H9 (cell line): ENCODE measurements around the gene WSCD2. TPM values are rescaled to one million over a fixed set of nuclear protein-coding genes. Genes with fewer than 3 reads are reported as not detected.

ENCODE experiments used
- DNase-seq: peaks from one replicate; pipeline ENCODE4 v3.0.0-alpha.2; 2017
- H2AFZ ChIP-seq: one replicate; pipeline ENCODE4 v1.6.1; 2013; ENCODE audit warnings: mild to moderate bottlenecking, low read length, control low read depth, moderate library complexity
- H2AK5ac ChIP-seq: 2 replicates; pipeline ENCODE4 v1.6.1; 2013; ENCODE audit warnings: low read length, control low read depth, mixed read lengths; ENCODE audit not compliant: insufficient read length
- H2BK120ac ChIP-seq: one replicate; pipeline ENCODE4 v1.6.1; 2013; ENCODE audit warnings: low read depth, mild to moderate bottlenecking, low read length, control low read depth, inconsistent platforms; ENCODE audit not compliant: poor library complexity, severe bottlenecking
- H2BK12ac ChIP-seq: 2 replicates; pipeline ENCODE4 v1.6.1; 2013; ENCODE audit warnings: low read length, control low read depth, mixed read lengths, low read depth; ENCODE audit not compliant: insufficient read length
- H2BK15ac ChIP-seq: 2 replicates; pipeline ENCODE4 v1.6.1; 2013; ENCODE audit warnings: low read depth, low read length, control low read depth
- H2BK20ac ChIP-seq: one replicate; pipeline ENCODE4 v1.6.1; 2013; ENCODE audit warnings: low read depth, mild to moderate bottlenecking, low read length, control low read depth, inconsistent platforms; ENCODE audit not compliant: poor library complexity, severe bottlenecking
- H2BK5ac ChIP-seq: 2 replicates; pipeline ENCODE4 v1.6.1; 2013; ENCODE audit warnings: low read length, control low read depth, mixed read lengths; ENCODE audit not compliant: insufficient read length
- H3K14ac ChIP-seq: 2 replicates; pipeline ENCODE4 v1.6.1; 2013; ENCODE audit warnings: low read length, control low read depth; ENCODE audit not compliant: insufficient read depth
- H3K18ac ChIP-seq: 2 replicates; pipeline ENCODE4 v1.6.1; 2013; ENCODE audit warnings: low read depth, mild to moderate bottlenecking, mixed read lengths, low read length, control low read depth; ENCODE audit not compliant: insufficient read length
- H3K23ac ChIP-seq: 2 replicates; pipeline ENCODE4 v1.6.1; 2013; ENCODE audit warnings: low read length, control low read depth, mixed read lengths, low read depth; ENCODE audit not compliant: insufficient read length
- H3K23me2 ChIP-seq: 2 replicates; pipeline ENCODE4 v1.6.1; 2013; ENCODE audit warnings: low read depth, mild to moderate bottlenecking, mixed read lengths, low read length, control low read depth; ENCODE audit not compliant: insufficient read length, poor library complexity, severe bottlenecking
- H3K27ac ChIP-seq: 2 replicates; pipeline ENCODE4 v1.5.1; 2013; ENCODE audit warnings: low read length, control low read depth, mixed read lengths, low read depth; ENCODE audit not compliant: insufficient read length
- H3K27me3 ChIP-seq: 2 replicates; pipeline ENCODE4 v1.6.1; 2013; ENCODE audit warnings: low read length, control low read depth, inconsistent platforms; ENCODE audit not compliant: insufficient read depth
- H3K4ac ChIP-seq: 2 replicates; pipeline ENCODE4 v1.6.1; 2013; ENCODE audit warnings: low read depth, mild to moderate bottlenecking, control low read depth, inconsistent platforms, low read length, moderate library complexity
- H3K4me1 ChIP-seq: 2 replicates; pipeline ENCODE4 v1.6.1; 2013; ENCODE audit warnings: low read length, control low read depth, inconsistent platforms; ENCODE audit not compliant: insufficient read depth
- H3K4me2 ChIP-seq: 2 replicates; pipeline ENCODE4 v1.6.1; 2013; ENCODE audit warnings: low read length, control low read depth, mixed read lengths; ENCODE audit not compliant: insufficient read length, insufficient read depth
- H3K56ac ChIP-seq: 2 replicates; pipeline ENCODE4 v1.6.1; 2013; ENCODE audit warnings: low read depth, mild to moderate bottlenecking, mixed read lengths, low read length, control low read depth; ENCODE audit not compliant: insufficient read length
- H3K79me1 ChIP-seq: 2 replicates; pipeline ENCODE4 v1.6.1; 2013; ENCODE audit warnings: low read depth, mild to moderate bottlenecking, moderate library complexity, low read length, control low read depth, inconsistent platforms; ENCODE audit not compliant: insufficient read depth, poor library complexity, severe bottlenecking
- H3K79me2 ChIP-seq: 2 replicates; pipeline ENCODE4 v1.6.1; 2013; ENCODE audit warnings: low read length, control low read depth, inconsistent platforms; ENCODE audit not compliant: insufficient read depth
- H3K9ac ChIP-seq: 2 replicates; pipeline ENCODE4 v1.6.1; 2013; ENCODE audit warnings: low read length, control low read depth, mixed read lengths; ENCODE audit not compliant: insufficient read length; ENCODE audit errors: extremely low read depth
- H3K9me3 ChIP-seq: one replicate; pipeline ENCODE4 v1.6.1; 2013; ENCODE audit warnings: low read depth, low read length, inconsistent platforms; ENCODE audit not compliant: control insufficient read depth
- H3T11ph ChIP-seq: one replicate; pipeline ENCODE4 v1.6.1; 2013; ENCODE audit warnings: mild to moderate bottlenecking, low read length, control low read depth, inconsistent platforms
- H4K20me1 ChIP-seq: one replicate; pipeline ENCODE4 v1.6.1; 2013; ENCODE audit not compliant: control insufficient read depth, insufficient read length, insufficient read depth
- H4K5ac ChIP-seq: 2 replicates; pipeline ENCODE4 v1.6.1; 2013; ENCODE audit warnings: low read depth, mild to moderate bottlenecking, mixed read lengths, low read length, control low read depth; ENCODE audit not compliant: insufficient read length
- H4K8ac ChIP-seq: replicated peaks from 2 replicates; pipeline ENCODE4 v1.6.1; 2013; ENCODE audit warnings: low read length, control low read depth, mixed read lengths, low read depth; ENCODE audit not compliant: insufficient read length
- H4K91ac ChIP-seq: 2 replicates; pipeline ENCODE4 v1.6.1; 2013; ENCODE audit warnings: low read depth, mild to moderate bottlenecking, moderate library complexity, mixed read lengths, low read length, control low read depth; ENCODE audit not compliant: insufficient read length
- H3K27ac Mint-ChIP-seq, 3 experiments: 2 replicates in 2 of 3; 3 replicates in 1 of 3; pipeline ENCODE4 v1.8.0; 2020 to 2021; ENCODE audit warnings: mixed read lengths in 3 of 3, mild to moderate bottlenecking in 1 of 3, moderate library complexity in 1 of 3
- H3K27me3 Mint-ChIP-seq: 2 replicates; pipeline ENCODE4 v1.8.0; 2021; ENCODE audit warnings: low read depth, mild to moderate bottlenecking, moderate library complexity, mixed read lengths
- H3K36me3 Mint-ChIP-seq, 3 experiments: 2 replicates in 2 of 3; 3 replicates in 1 of 3; pipeline ENCODE4 v1.8.0; 2020 to 2021; ENCODE audit warnings: low read depth in 3 of 3, mixed read lengths in 3 of 3; ENCODE audit not compliant: insufficient read depth in 1 of 3
- H3K4me1 Mint-ChIP-seq, 2 experiments: 2 replicates each; pipeline ENCODE4 v1.8.0; 2020; ENCODE audit warnings: mixed read lengths in 2 of 2
- H3K4me3 Mint-ChIP-seq, 2 experiments: 2 replicates in 1 of 2; 3 replicates in 1 of 2; pipeline ENCODE4 v1.8.0; 2020 to 2021; ENCODE audit warnings: mild to moderate bottlenecking in 2 of 2, mixed read lengths in 2 of 2, moderate library complexity in 1 of 2
- H3K9me3 Mint-ChIP-seq, 2 experiments: 2 replicates in 1 of 2; 3 replicates in 1 of 2; pipeline ENCODE4 v1.8.0; 2020; ENCODE audit warnings: mild to moderate bottlenecking in 2 of 2, mixed read lengths in 2 of 2, moderate library complexity in 1 of 2
- CTCF ChIP-seq: fragments of 200-600 bp; sonication (generic); conservative IDR thresholded peaks from 3 replicates; pipeline ENCODE4 v1.8.0; 2021; ENCODE audit warnings: antibody characterized with exemption, mild to moderate bottlenecking
- WGBS: extraction: QIAGEN DNeasy Blood & Tissue Kit; methylation state at CpG from one replicate; pipeline ENCODE4 v1.1.7; 2013; ENCODE audit warnings: missing lambda C conversion rate, low lambda C conversion rate, mixed read lengths; ENCODE audit not compliant: insufficient read length; ENCODE audit errors: extremely low coverage; 5-methylcytosine and 5-hydroxymethylcytosine counted together
- total RNA-seq: library from RNA; stranded (reverse); gene quantifications from 2 replicates; pipeline ENCODE4 v1.2.1, GENCODE V29; 2021

Gene WSCD2
- total RNA-seq, 1 experiment from 2014 or later, result 0.92 TPM

- Histone ChIP-seq H3K23me2 (no peaks in the 10 kb centered on the region), H3K9me3 (no peaks in the 10 kb centered on the region), H3K56ac (no peak overlapping the region), H2BK20ac (no peak overlapping the region), H3K14ac (0 out of 2 replicates have a peak overlapping the region, but pooled peaks have one; percentile 4), H3K27me3 (no peaks in the 10 kb centered on the region), H2BK120ac (no peak overlapping the region), H4K5ac (no peak overlapping the region), H3K23ac (no peak overlapping the region), H3K79me1 (no peaks in the 10 kb centered on the region), H3K27ac (no peak overlapping the region), H3K9ac (no peak overlapping the region), H3K79me2 (no peaks in the 10 kb centered on the region), H2BK5ac (no peak overlapping the region), H4K20me1 (no peaks in the 10 kb centered on the region), H4K91ac (no peak overlapping the region), H3K4ac (no peak overlapping the region), H2BK12ac (no peak overlapping the region), H3K4me2 (no peak overlapping the region), H3T11ph (no peak overlapping the region), H2BK15ac (no peak overlapping the region), H3K4me1 (peaks cover 18% of the 10 kb centered on the region; the same call in 1 of the 2 replicates), H2AK5ac (no peak overlapping the region), H3K18ac (peak overlapping the region; percentile 63), H4K8ac (no peak overlapping the region), H2AFZ (no peak overlapping the region)
- H3K4me1 Mint-ChIP-seq, result peaks cover 35 to 52% of the 10 kb centered on the region in 2 experiments
- H3K27me3 Mint-ChIP-seq, result no peaks in the 10 kb centered on the region; the same call in 1 of the 2 replicates
- peak; percentile 84 for DNase-seq
- peak overlapping the region; percentile 66 to 90 (median 87); a peak in 6 of 7 replicates for H3K27ac Mint-ChIP-seq
- peak; percentile 42; the same call in 2 of the 3 replicates for TF ChIP-seq CTCF
- H3K4me3 Mint-ChIP-seq, result no peak overlapping the region
- no peaks in the 10 kb centered on the region; a peak in 2 of 5 replicates for H3K9me3 Mint-ChIP-seq
- H3K36me3 Mint-ChIP-seq, result no peaks in the 10 kb centered on the region; a peak in 2 of 7 replicates
- WGBS, result no CpG with 5 or more reads among the region's 11 CpGs
Observed at GRCh38 chr12:108112832-108113556, 16.1 kb upstream of the WSCD2 start.
